Astrocyte of the spinal cord (primary cell): ENCODE measurements around the gene COL23A1.

Experiments
- DNase-seq: peaks from one replicate; pipeline ENCODE4 v3.0.0; 2011; ENCODE audit warnings: low read depth, low spot score
- H3K4me3 ChIP-seq: 2 replicates; pipeline ENCODE4 v1.5.1; 2011; ENCODE audit warnings: low read depth, mild to moderate bottlenecking, low read length, moderate library complexity
- CTCF ChIP-seq: IDR thresholded peaks from 2 replicates; pipeline ENCODE4 v1.5.1; 2012; ENCODE audit warnings: low read depth, mild to moderate bottlenecking, low read length, inconsistent platforms
- in situ Hi-C: cut with HindIII; loops from 2 replicates; pipeline ENCODE4 v1.10.0; 2017; ENCODE audit warnings: low sequenced_read_pairs

COL23A1 gene

GRCh38 chr5:178359738-178360137 is 230.5 kb downstream of the COL23A1 start:
- TF ChIP-seq CTCF: no peak
- in situ Hi-C loops: no loop called here
- no peak overlapping the region for H3K4me3 ChIP-seq
- DNase-seq: no peak

DNA sequence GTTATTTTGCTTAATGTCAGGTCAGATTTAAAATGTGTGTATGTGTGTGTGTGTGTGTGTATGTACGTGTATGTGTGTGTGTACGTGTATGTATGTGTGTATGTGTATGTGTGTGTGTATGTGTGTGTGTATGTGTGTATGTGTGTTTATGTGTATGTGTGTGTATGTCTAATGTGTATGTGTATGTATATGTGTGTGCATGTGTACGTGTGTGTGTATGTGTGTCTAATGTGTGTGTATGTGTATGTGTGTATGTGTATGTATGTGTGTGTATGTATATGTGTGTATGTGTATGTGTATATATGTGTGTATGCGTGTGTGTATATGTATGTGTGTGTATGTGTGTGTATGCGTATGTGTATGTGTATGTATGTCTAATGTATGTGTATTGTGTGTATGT is 232.5 kb downstream of the COL23A1 start:
- no peak for DNase-seq
- H3K4me3 ChIP-seq: no peak overlapping the region
- in situ Hi-C loops: no loop called here
- TF ChIP-seq CTCF: no peak

- DNase-seq: no peak
- H3K4me3 ChIP-seq: no peak overlapping the region
- in situ Hi-C loops: no loop called here
- no peak for TF ChIP-seq CTCF
Observed at GRCh38 chr5:178357121-178357521, 233.1 kb downstream of the COL23A1 start.

- no peak for TF ChIP-seq CTCF
- DNase-seq: no peak
- in situ Hi-C loops: no loop called here
- H3K4me3 ChIP-seq: no peak overlapping the region
Observed at GRCh38 chr5:178356431-178356872, 233.7 kb downstream of the COL23A1 start.

DNA sequence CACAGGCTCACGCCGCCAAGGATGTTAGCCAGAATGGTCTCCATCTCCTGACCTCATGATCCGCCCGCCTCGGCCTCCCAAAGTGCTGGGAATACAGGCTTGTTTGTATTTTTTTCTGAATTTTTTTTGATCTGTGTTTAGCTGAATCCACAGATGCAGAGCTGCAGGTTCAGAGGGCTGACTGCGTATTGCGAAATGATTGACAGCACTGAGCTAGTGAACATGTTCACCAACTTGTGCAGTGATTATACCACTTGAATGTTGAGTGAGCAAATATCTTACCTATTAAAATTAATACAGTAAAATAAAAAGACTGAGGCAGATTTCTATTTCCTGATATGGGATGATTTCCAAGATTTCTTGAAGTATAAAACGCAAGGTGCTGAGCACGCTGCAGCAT is 234.5 kb downstream of the COL23A1 start:
- no peak overlapping the region for H3K4me3 ChIP-seq
- in situ Hi-C loops: no loop called here
- no peak for TF ChIP-seq CTCF
- no peak for DNase-seq

DNA sequence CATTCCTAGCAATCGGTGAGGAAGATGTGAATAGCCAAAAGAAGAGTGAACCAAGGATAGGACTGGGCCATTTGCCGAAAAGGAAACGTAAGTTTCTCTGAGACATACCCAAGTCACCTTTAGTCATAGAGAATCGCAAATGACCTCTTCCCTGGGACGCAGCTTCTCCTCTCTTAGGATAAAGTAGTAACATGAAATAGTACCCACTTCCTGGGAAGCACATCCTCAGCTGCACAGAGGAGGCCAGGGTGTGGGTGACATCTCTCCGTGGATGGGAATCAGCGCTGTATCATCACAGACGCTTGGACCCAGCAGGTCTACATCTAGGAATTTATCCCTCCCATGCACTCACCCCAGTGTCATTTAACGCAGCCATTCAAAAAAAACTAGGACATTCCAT is 236.7 kb downstream of the COL23A1 start:
- no peak for DNase-seq
- H3K4me3 ChIP-seq: no peak overlapping the region
- in situ Hi-C loops: no loop called here
- no peak for TF ChIP-seq CTCF

DNA sequence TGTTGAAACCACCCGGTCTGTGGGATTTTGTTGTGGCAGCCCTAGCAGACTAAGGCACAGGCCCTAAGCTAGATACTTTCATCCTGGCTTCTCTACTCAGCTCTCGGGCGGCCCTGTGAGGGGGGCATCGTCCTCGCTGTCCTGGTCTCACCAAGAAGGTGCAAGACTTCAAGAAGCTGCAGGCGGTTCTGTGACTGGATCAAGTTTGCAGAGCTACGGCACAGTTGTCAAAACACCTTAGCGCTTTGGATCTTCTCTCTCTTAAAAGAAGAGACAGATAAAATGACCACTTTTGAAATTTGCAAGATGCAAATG is 238.2 kb downstream of the COL23A1 start:
- no peak for TF ChIP-seq CTCF
- DNase-seq: no peak
- no peak overlapping the region for H3K4me3 ChIP-seq
- in situ Hi-C loops: no loop called here
